Activated naive CD4-positive, alpha-beta T cell treated with anti-CD3 and anti-CD28 coated beads, Interleukin-2, amount 50 U/mL, for 16 hours (primary cell): ENCODE measurements around the gene ACADM.
A peak's percentile ranks its signal among the peaks of the same experiment; 100 is the strongest.
"Not testable (repeated sequence)": the region's sequence is repeated elsewhere in the genome, so short reads cannot be mapped to it uniquely, and the experiment has no call there.

ENCODE experiments used
- DNase-seq: peaks from one replicate; pipeline ENCODE4 v3.0.0-alpha.2; 2020

Gene ACADM

DNA sequence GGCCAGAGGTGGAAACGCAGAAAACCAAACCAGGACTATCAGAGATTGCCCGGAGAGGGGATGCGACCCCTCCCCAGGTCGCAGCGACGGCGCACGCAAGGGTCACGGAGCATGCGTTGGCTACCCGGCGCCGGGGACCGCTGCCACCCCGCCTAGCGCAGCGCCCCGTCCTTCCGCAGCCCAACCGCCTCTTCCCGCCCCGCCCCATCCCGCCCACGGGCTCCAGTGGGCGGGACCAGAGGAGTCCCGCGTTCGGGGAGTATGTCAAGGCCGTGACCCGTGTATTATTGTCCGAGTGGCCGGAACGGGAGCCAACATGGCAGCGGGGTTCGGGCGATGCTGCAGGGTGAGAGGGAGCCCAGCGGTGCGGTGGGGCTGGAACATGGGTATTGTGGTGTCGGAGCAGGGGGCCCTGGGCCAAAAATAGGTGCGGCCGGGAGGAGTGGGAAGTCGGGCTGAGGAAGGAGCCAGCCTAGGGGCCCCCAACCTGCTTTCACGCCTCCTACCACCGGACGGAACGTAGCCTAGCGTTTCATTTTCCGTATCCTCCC, at the start of gene ACADM:
TSS of gene ACADM (plus strand) at position 238 of the 551 bp plus-strand sequence. CDS start at position 317, 79 bp downstream.
- peak; percentile 88 for DNase-seq

- no peak for DNase-seq
These were observed 47.1 kb upstream of the ACADM start for GRCh38 chr1:75677443-75677842.

DNA sequence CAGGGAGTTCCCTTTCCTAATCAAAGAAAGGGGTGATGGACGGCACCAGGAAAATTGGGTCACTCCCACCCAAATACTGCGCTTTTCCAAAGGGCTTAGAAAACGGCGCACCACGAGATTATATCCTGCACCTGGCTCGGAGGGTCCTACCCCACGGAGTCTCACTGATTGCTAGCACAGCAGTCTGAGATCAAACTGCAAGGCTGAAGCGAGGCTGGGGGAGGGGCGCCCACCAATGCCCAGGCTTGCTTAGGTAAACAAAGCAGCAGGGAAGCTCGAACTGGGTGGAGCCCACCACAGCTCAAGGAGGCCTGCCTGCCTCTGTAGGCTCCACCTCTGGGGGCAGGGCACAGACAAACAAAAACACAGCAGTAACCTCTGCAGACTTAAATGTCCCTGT, 46.5 kb upstream of the ACADM start:
- DNase-seq: not testable (repeated sequence)

DNA sequence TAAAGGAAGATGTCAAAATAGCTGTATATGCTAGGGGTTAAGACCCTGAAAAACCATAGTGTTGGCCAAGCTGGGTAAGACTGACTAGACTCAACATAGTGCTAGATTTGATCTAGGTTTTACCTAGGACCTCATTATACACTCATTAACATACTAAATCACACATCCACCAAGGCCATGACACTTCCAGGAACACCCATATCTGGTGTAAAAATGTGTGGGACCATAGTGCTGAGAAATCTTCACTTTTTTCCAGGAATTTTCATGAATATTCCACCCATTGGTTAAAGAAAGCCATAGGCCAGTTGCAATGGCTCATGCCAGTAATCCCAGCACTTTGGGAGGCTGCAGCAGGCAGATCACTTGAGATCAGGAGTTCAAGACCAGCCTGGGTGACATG, 34.0 kb upstream of the ACADM start:
- DNase-seq: no peak

- no peak for DNase-seq
These were observed 31.0 kb upstream of the ACADM start for GRCh38 chr1:75693551-75693950.

- DNase-seq: no peak
These were observed 28.5 kb upstream of the ACADM start for GRCh38 chr1:75696000-75696399.

DNA sequence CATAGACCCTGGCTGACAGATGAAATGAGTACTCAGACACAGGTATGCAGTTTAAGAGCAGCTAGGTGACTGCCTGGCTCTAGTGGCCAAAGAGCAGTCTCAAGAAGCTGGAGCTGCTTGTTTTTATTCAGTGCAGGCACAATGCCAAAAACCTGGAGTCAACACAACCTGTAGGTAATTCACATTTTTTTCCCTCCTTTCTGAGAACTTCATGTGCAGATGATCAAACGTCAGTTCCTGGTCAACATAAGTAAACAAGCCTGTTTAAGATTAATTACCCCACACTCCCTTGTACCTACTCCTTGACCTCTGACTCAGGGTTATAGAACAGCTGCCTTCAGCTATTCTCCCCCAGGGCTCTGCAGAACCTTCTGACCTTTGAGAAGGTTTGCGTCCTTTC, 17.3 kb upstream of the ACADM start:
- no peak for DNase-seq

DNA sequence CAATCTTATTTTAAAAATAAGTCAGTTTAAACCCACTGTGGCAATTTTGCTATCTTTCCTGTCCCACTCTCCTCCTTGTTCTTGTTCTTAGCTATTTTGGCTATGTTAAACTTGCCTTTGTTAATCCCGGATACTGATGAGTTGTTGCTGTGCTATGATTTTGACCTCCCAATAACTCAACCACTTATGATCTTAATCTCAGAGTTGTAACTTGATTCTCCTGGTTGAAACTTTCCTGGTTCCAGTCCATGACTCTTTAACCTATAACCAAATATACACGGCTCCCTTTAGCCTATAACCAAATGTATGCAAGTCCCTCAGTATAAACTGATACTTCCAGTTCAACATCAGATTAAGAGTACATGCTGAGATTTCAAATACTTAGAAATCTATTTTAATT, 15.6 kb upstream of the ACADM start:
- DNase-seq: no peak

DNA sequence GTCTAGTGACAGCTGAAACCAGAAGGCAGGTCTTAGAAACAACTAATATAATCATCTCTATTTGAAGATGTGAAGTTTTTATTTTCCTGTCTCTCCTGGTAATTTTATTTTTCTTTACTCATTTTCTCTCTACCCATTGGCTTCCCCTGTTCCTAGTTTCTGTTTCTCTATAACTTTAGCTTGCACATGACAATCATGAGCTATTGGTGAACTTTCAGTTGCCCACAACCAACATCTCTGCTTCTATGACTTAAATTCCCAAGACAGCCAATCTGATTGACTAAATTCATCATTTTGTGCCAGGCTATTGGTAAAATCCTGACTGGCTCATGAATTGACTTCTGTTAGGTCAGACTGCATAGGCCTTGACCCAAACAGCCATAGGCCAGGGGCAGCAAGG, 13.7 kb upstream of the ACADM start:
- DNase-seq: no peak

DNA sequence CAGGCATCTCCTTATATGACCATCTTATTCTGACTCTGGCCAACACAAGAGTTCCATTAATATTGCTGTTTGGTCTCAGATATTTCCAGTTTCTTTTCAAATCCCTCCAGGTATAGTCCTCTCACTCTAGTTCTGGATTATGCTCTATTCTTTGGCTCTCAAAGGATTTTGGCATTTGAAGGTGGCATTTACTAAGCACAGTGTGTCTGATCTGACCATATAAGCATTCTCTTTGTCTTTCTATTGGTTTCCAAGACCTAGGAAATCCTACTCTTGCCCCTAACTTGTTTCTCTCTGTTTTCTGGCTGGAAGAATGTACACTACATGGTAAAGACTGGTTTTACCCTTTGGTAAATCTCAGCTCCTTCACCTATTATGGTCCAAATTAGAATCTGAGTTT, 12.7 kb upstream of the ACADM start:
- no peak for DNase-seq

DNA sequence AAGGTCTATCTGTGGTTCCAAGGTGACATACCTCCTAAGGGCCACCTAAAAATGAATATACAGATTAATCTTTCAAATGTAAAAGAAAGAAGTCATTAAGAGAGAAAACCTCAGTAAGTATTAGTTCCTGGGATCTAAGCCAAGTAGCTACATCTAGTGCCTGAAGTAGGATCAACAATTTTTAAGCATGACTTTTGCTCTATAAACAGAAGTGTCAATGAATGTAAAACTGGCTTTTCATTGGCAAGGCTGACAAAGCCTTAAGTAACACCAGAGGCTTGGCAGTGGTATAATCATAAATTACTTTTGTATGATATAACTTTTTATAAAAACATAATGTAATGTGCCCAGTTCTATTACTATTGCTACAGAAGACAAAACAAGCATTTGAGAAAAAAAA, 12.2 kb upstream of the ACADM start:
- DNase-seq: no peak

- no peak for DNase-seq
These were observed 4.7 kb upstream of the ACADM start for GRCh38 chr1:75719810-75720209.

- DNase-seq: no peak
These were observed 4.2 kb upstream of the ACADM start for GRCh38 chr1:75720325-75720724.

GRCh38 chr1:75720820-75721219, 3.7 kb upstream of the ACADM start:
- no peak for DNase-seq

GRCh38 chr1:75722246-75722645, 2.3 kb upstream of the ACADM start:
- not testable (repeated sequence) for DNase-seq

DNA sequence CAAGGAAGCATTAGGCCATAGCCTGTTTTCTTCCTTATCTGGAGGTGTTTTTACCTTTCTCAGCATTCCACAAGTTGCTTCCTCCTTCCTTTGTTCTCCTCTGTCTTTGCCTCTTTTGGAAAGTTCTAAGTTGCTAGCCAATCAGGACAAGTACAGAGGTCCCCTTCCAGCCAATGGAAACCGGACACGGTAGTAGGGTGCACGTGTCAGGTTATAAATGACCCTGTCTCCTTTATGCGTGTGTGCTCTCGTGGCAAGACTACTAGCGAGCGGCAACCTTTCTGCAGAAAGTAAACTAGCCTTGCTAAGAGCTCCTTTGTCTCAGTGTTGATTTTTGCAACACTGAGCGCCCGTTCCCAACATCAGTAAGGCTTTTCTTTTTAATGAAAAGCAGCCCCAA, 1.5 kb upstream of the ACADM start:
- DNase-seq: no peak

- peak; percentile 68 for DNase-seq
These were observed 479 bp upstream of the ACADM start for GRCh38 chr1:75723989-75724471.

DNA sequence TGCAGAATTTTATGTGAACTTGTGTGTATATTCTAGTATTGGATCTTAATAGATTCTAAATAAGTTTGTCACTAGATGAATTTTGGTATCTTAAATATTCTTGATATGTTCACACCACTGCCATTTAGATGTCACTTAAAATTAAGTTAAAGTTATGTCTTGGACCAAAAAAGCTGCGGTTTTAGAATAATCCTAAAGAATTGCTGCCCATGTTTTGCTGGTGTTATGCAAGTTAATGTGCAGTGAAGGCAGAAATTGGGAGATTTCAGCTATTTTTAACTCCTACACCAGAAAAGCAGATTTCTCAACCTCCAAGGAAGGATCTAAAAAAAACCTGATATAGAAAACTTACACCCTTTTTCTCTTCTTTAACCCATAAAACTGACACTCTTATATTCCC, 757 bp downstream of the ACADM start:
- no peak for DNase-seq

- DNase-seq: no peak
These were observed 1.4 kb downstream of the ACADM start for GRCh38 chr1:75725861-75726361.

GRCh38 chr1:75727571-75727970, 3.1 kb downstream of the ACADM start:
- no peak for DNase-seq

DNA sequence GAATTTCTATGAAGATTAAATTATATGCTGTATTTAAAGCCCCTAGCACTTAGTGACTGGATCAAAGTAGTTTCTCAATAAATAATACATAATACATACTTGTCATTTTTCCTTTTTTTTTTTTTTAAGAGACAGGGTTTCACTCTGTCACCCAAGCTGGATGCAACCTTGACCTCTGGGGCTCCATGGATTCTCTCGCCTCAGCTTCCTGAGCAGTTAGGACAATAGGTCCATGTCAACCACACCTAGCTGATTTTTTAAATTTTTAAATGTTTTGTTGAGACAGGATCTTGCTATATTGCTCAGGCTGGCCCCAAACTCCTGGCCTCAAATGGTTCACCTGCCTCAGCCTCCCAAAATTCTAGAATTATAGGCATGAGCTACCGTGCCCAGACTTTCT, 5.9 kb downstream of the ACADM start:
- DNase-seq: no peak

DNA sequence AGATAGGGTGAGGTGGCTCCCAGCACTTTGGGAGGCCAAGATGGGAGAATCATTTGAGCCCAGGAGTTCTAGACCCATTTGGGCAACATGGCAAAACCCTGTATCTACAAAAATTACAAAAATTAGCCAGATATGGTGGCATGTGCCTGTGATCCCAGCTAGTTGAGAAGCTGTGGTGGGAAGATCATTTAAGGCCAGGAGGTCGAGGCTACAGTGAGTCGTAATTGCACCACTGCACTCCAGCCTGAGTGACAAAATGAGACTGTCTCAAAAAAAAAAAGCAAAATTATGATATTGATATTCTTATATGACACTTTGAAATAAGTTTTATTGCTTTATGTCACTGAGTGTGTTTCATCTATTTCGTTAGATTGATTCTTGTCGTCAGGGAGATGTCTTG, 7.4 kb downstream of the ACADM start:
- no peak for DNase-seq

DNA sequence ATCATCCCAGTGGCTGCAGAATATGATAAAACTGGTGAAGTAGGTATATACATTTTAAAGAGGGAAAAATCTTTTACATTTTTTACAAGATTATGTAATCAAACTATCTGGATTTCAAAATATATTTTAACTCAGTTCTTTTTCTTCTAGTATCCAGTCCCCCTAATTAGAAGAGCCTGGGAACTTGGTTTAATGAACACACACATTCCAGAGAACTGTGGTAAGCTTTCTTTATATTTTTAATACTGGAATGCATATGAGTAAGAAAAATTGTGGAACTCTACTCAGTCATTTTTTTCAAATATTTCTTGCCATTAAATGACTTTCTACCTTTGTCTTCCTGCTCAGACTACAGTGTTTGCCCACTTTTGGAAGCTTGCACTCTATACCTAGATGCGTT, 8.2 kb downstream of the ACADM start:
- DNase-seq: no peak

GRCh38 chr1:75733661-75734060, 9.2 kb downstream of the ACADM start:
- DNase-seq: no peak

GRCh38 chr1:75736016-75736415, 11.5 kb downstream of the ACADM start:
- no peak for DNase-seq
